ENCODE measurements around the gene DLST. TPM values are rescaled to one million over a fixed set of nuclear protein-coding genes. Genes with fewer than 3 reads are reported as not detected.

The DLST gene
- total and polyA plus RNA-seq, 2 of the 4 experiments (the other 2 are of a cell fraction), result 58.6 to 119 TPM

DNA sequence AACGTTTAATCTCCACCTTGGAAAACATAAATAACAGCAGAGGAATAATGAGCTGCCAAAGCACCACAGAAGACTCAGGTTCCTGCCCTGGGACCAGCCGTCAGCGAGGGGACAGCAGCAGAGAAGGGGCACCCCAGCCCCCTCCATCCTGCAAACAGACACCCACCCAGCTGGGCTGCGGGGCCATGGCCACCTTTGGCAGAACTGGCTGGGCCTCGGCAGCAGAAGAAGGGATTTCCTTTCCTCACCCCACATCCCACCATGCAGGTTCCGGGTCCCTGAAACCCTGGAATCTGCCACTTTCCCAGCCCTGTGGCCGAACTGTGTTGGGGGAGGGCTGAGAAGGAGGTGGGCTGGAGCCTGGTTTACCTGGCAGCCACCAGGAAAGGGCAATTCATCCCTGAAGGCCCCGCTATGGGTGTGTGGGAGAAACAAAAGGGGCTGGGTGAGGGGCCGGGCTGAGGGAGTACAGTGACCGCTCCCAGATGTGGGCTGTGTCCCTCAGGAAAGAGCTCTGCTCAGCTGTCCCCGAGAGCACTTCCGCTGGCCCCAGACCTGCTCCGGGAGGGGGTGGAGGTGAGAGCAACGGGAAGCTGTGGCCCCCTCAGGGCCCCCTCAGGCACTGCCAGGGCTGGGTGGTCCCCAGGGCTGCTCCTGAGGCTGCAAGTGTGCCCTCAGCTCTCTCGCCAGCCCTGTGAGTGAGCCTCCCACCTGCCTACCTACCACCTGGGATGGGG, 69.9 kb downstream of the DLST start:
- H2AFZ ChIP-seq (replicated peaks; ENCODE audit: low read length, poor library complexity), result peak overlapping the region; percentile 73
- no peak overlapping the region for H2BK20ac ChIP-seq (ENCODE audit: low read depth, low read length)
- no peak overlapping the region for H2BK120ac ChIP-seq (ENCODE audit: low read depth, low read length)
- TF ChIP-seq RAD21 (IDR thresholded peaks at IDR 0.05; ENCODE audit: low read length) (no peak), POLR2A (IDR thresholded peaks at IDR 0.05; ENCODE audit: low read depth, low read length) (no peak), BHLHE40 (IDR thresholded peaks at IDR 0.05; ENCODE audit: low read depth, low read length) (no peak), ELK1 (IDR thresholded peaks at IDR 0.05; ENCODE audit: borderline replicate concordance, low read depth, low read length) (no peak), CEBPB (IDR thresholded peaks at IDR 0.05; ENCODE audit: low read depth, low read length) (no peak), RFX5 (IDR thresholded peaks at IDR 0.05; ENCODE audit: low read depth, low read length) (no peak), CTCF (conservative IDR thresholded peaks at IDR 0.05; ENCODE audit: low read depth, low read length) (no peak), MXI1 (IDR thresholded peaks at IDR 0.05; ENCODE audit: borderline replicate concordance, low read depth, low read length) (no peak)
- TF ChIP-seq, protein P1, sequence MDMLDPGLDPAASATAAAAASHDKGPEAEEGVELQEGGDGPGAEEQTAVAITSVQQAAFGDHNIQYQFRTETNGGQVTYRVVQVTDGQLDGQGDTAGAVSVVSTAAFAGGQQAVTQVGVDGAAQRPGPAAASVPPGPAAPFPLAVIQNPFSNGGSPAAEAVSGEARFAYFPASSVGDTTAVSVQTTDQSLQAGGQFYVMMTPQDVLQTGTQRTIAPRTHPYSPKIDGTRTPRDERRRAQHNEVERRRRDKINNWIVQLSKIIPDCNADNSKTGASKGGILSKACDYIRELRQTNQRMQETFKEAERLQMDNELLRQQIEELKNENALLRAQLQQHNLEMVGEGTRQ (IDR thresholded peaks at IDR 0.05; ENCODE audit: low read depth, low read length), result no peak
- H3K27me3 ChIP-seq (ENCODE audit: control insufficient read depth, insufficient read depth, low read length), result peaks cover 14% of the 10 kb centered on the region
- no peak overlapping the region for H3K4ac ChIP-seq (ENCODE audit: low read depth, low read length)
- H3K56ac ChIP-seq (ENCODE audit: extremely low read depth, insufficient read depth, low read length), result no peak overlapping the region
- H3K4me3 ChIP-seq (ENCODE audit: insufficient read depth, low read depth, low read length), result no peak overlapping the region
- H3K27ac ChIP-seq (ENCODE audit: insufficient read depth, low read length), result no peak overlapping the region; the same call in 1 of the 2 replicates
- H2AK5ac ChIP-seq (ENCODE audit: low read depth, low read length), result no peak overlapping the region
- H4K8ac ChIP-seq (ENCODE audit: low read depth in 2 of 2, low read length in 2 of 2), result 0 out of 4 replicates have a peak overlapping the region, but pooled peaks of 1 of the 2 experiments have one; percentile 20
- dilution Hi-C loops (cut with HindIII; ENCODE audit: low sequenced_read_pairs, unreplicated experiment), result no loop called here
- H4K5ac ChIP-seq (ENCODE audit: low read depth, low read length), result no peak overlapping the region; the same call in 1 of the 2 replicates
- H3K4me2 ChIP-seq (ENCODE audit: low read depth, low read length), result no peak overlapping the region
- H3K9ac ChIP-seq (ENCODE audit: low read depth, low read length), result no peak overlapping the region
- POLR2A ChIA-PET (ENCODE audit: unreplicated experiment), result no interaction called here
- no peak for ATAC-seq (ENCODE audit: low read depth)
- 0 out of 2 replicates have a peak, but pooled peaks cover 6% of the 10 kb centered on the region for H3K9me1 ChIP-seq (ENCODE audit: insufficient read depth, low read length)
- no peak overlapping the region for H2AK9ac ChIP-seq (replicated peaks; ENCODE audit: low read depth, low read length, poor library complexity)
- intact Hi-C loops (cut with micrococcal nuclease), result no loop called here
- DNase-seq, result no peak
- H4K20me1 ChIP-seq (ENCODE audit: insufficient read depth, low read length), result no peaks in the 10 kb centered on the region
- no peaks in the 10 kb centered on the region for H3K36me3 ChIP-seq (ENCODE audit: control insufficient read depth, insufficient read depth, low read length)
- CTCF ChIA-PET, result no interaction called here
- no peak overlapping the region for H2BK15ac ChIP-seq (ENCODE audit: low read depth, low read length)
- in situ Hi-C loops (cut with MboI; ENCODE audit: low sequenced_read_pairs), result no loop called here
- no peak overlapping the region for H3K23ac ChIP-seq (ENCODE audit: low read depth, low read length)
- peaks cover 13% of the 10 kb centered on the region; the same call in 1 of the 2 replicates for H3K4me1 ChIP-seq (ENCODE audit: control insufficient read depth, insufficient read depth, low read length)
- no peak overlapping the region for H3K14ac ChIP-seq (replicated peaks; ENCODE audit: low read depth, low read length)
- no peak overlapping the region for H2BK5ac ChIP-seq (ENCODE audit: low read depth, low read length, poor library complexity, severe bottlenecking)
- no peak overlapping the region for H4K91ac ChIP-seq (ENCODE audit: insufficient read depth, low read depth, low read length)
- H3K9me3 ChIP-seq (ENCODE audit: control insufficient read depth, insufficient read depth, low read length), result no peaks in the 10 kb centered on the region
- no TSS peak for BruUV-seq (replicated peaks)
- H3K79me1 ChIP-seq (ENCODE audit: low read depth in 1 of 2, low read length in 2 of 2), result no peaks in the 10 kb centered on the region
- 61% methylated on average over 3 of the region's 15 CpGs; no CpG with 5 or more reads in 1 of the 2 experiments for WGBS, 2 experiments (ENCODE audit: extremely low coverage in 2 of 2, insufficient read length in 1 of 2)
- no peak overlapping the region for H3K18ac ChIP-seq (ENCODE audit: low read depth, low read length)

Measured in IMR-90 (cell line).